ENCODE measurements around the gene ELMO1.

ELMO1 gene

DNA sequence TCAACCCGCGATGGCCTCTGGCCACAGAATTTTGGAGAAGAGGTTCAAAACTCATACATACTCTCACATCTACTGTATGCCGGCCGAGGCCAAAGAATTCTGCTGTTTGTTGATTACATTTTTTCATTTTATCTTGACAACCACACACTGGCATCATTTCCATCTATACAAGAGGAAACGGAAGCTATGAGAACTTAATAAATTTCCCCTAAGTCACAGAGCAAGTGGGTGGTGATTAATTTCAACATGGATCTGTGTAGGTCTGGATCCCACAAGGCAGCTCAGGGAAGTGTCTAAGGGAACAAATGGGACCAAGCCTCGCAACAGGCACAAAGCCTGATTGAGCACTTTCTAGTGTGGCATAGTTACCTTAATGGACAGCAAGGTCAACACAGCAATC lies 18.0 kb downstream of the ELMO1 start:
- no peak for DNase-seq (ENCODE audit: low read depth)

- no peak for DNase-seq (ENCODE audit: low read depth)
Measured at GRCh38 chr7:37430171-37430570, 18.5 kb downstream of the ELMO1 start.

DNA sequence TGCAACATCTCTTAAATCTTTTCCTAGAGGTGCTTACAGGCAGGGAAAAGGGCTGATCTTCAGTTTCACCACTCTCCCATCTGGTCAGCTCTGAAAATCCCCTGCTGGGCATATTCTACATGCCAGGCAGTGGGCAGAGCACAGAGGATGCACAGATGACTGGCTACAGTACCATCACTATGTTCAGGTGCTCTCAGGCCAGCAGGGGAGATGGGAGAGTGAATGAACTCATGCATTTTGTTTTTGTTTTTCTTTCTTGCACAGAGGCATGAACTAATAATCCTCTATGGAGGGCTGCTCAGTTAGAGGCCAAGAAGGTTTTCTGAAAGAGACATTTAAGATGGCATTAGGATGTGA lies 19.3 kb downstream of the ELMO1 start:
- DNase-seq (ENCODE audit: low read depth) = no peak

- DNase-seq (ENCODE audit: low read depth) = no peak
Measured at GRCh38 chr7:37428681-37429434, 19.8 kb downstream of the ELMO1 start.

GRCh38 chr7:37427276-37427940 lies 21.3 kb downstream of the ELMO1 start:
- DNase-seq (ENCODE audit: low read depth) = no peak

GRCh38 chr7:37425498-37425897 lies 23.2 kb downstream of the ELMO1 start:
- DNase-seq (ENCODE audit: low read depth) = no peak

DNA sequence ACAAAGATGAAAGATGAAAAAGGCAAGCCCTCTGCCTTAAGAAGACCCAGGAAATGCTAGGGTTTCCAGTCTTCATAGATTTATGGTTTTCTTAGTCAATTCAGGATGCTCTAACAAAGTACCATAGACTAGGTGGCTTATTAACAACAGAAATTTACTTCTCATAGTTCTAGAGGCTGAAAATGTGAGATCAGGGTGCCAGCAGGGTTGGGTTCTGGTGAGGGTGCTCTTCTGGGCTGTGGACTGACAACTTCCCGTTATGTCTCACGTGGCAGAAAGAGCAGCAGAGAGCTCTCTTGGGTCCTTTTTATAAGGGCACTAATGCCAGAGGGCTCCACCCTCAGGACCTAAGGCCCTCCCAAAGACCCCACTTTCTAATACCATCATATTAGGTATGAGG lies 23.7 kb downstream of the ELMO1 start:
- DNase-seq (ENCODE audit: low read depth) = no peak

- DNase-seq (ENCODE audit: low read depth) = no peak
Measured at GRCh38 chr7:37424521-37424920, 24.1 kb downstream of the ELMO1 start.

DNA sequence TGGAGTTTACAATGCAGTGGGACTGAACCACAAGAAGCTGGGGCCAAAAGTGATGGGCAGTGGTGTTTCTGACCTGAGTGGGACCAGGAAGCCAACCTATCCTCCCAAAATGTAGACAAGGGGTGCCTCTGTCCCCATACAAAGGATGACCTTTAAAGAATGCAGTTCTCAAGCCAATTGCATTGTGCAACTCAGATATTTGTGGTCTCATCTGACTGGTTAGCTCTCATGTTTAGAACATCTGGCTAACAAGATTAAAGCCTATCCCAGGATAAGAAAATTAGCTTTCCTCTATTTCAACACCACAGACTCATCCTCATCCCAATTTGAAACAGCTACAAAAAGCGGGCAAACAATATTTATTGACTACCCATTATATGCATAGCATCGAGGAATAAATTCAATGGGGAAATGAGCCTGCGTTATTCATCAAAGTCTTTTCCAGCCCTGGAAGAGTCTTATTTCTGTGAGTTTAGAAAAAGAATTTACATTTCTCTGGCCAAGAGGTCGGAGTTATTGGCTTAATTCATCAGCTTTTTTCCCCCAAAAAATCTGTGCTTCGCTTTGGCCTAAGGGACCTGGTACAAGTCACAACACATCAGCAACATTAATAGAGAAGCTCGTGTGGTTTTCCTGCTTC lies 26.7 kb downstream of the ELMO1 start:
- no peak for DNase-seq (ENCODE audit: low read depth)

DNA sequence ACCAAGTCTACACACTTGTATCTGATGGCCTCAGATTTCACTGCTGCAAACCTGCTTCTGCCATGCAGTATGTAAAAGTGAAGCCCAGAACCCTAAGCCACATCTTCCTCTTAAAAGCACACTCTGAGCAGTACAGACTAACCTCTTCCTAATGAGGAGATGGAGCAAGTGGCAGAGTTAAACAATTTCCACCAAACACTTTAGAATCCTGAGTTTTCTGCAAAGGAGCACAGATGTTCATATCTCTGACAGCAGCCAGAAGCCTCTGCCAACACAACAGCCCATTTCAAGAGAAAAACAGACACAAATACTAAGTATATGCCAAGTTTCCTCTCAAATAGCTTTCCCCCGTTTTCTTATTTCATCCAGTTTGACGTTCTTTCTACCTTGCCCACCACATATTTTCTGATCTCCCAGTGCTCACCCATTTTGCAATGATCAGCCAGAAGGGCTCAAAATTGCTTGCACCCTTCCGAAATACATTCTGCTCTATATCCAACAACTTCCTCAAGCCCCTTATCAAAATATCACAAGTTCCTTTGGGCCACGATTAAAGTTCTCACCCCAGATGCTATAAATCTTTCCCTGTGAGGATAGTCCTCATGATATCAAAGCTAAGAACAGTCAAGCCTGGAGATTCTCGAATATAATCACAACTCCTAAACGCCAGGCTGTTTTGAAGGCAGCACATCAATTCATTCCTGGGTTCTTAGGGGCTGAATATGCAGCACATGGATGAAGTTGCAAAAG lies 27.5 kb downstream of the ELMO1 start:
- no peak for DNase-seq (ENCODE audit: low read depth)

- DNase-seq (ENCODE audit: low read depth) = no peak
Measured at GRCh38 chr7:37419496-37419895, 29.2 kb downstream of the ELMO1 start.

- no peak for DNase-seq (ENCODE audit: low read depth)
Measured at GRCh38 chr7:37418381-37418780, 30.3 kb downstream of the ELMO1 start.

- DNase-seq (ENCODE audit: low read depth) = no peak
Measured at GRCh38 chr7:37417107-37417474, 31.6 kb downstream of the ELMO1 start.

DNA sequence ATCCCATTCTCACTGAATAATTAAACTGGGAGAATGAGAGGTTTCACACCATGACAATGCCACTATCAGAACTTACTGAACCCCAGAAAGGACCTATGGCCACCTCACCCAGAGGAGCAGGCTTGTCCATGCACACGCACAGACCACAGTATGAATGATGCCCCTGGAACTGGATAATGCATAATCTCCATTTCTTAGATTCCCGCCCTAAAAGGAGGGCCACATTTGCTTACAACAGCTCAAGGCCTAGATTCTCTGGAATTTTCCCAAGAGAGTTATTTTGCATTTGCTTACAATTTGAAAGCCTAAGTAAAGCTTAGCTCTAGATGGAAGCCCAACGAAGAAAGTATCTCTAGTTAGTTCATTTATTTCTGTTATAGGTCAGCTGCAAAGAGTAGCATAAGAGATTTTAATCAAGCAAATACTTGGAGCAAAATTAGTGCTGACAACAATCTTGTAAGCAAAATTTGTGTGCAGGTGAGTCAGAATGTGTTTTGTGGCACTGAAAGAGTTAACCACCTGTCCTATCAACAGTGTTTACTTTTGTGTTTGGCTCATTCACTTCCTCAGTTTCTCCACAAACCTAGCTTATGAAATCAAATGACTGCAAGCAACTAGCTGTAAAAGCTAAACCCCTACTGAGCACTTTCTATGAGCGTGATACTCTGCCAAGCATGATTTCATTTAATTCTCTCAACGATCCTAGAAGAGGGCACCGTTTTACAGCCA lies 32.1 kb downstream of the ELMO1 start:
- no peak for DNase-seq (ENCODE audit: low read depth)

DNA sequence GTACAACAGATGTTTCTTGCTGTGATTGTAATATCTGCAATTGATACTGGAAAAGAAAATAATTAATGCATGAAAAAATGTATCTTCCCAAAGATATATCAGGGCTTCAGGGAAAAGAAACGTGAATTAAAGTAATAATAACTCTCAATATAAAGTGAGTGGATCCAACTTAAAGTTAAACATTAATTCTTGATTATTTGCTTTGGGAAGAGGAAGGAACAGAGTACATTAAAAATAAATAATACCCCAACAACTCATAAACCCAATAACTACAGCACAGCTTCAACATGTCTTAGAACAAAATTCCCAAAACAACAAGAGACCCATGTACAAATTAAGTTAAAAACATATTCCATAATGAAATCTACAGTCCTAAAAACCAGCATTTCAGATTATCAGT lies 33.0 kb downstream of the ELMO1 start:
- no peak for DNase-seq (ENCODE audit: low read depth)

DNA sequence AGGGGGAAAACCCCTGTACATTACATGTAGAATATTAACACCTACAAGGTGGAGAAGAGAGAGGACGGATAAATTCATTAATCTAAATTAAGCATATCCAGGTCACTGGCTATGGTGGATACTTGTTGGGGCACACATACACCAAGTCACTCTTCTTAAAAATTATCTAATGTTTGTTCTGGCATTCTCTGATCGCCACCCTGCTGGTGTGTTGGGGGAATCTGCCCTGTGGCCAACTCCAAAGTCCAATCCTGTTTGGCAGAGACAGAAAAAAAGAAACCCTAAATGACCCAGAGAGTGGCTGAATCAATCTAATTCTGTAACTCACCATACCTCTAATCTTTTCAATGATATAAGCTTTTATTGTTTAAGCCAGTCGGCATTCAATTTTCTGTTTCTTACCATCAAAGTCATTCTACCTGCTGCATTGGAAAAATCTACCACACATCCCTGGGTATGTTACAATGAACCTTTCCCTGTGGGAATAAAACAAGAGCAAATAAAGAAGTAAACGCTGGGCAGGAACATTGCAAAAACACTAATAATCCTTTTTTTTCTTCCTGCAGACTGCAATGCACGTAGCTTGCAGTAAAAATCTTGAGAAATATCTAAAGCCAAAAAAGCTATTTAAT lies 34.2 kb downstream of the ELMO1 start:
- no peak for DNase-seq (ENCODE audit: low read depth)

- no peak for DNase-seq (ENCODE audit: low read depth)
Measured at GRCh38 chr7:37411444-37412034, 37.1 kb downstream of the ELMO1 start.

DNA sequence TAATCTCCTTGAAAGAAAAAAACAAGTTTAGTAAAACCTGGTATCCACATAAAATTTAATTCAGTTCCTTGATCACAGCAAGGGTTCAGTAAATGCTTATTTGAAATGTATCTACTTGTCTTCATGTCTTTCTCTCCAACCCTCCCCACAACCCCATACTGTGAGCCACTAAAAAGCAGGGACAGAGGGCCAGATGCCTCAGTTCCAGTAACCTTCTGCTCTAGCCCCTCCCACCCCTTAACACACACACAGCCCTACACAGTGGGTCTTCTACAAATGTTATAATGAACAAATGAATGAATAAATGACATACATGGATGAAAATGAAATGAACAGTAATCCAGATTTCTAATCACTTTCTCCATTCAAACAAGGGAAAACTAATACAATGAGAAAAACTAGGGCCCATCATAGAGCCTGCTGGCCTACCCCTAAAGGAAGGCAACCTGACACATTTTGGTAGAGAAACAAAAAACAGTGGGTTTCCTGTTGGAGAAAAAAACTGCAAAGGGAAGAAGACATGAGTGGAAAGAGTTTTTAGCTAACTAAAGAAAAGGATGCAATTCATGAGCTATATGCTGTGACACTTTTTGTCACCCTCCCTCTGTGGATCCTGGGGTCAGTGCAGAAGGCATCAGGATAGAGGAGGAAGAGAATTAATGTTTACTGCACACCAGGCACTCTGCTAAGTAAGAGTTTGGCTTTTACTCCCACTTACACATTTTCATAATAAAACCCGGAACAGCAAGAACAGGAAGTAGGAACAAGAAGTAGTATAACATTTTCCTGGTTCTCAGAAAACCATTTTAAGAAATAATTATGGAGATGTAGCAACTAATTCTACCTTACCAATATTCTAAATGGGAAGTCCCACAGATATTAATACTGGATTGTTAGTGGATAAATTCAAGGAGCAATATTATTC lies 38.1 kb downstream of the ELMO1 start:
- DNase-seq (ENCODE audit: low read depth) = no peak

DNA sequence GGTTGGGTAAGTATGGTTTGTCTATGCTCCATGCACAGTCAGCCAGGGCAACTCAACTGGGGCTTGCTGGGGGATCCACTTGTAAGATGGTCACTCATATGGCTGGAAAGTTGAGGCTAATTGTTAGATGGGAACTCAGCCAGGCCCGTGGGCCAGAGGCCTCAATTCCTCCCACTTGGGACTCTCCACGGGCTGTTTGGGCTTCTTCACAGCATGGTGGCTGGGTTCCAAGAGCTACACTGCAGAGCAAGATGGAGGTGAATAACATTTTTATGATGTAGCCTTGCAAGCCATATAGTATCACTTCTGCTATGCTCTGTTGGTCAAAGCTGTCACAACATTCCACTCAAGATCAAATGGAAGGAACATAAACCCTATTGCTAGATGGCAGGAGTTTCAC lies 39.2 kb downstream of the ELMO1 start:
- DNase-seq (ENCODE audit: low read depth) = no peak
